GM12878 (cell line): ENCODE data around the gene CRTAP. TPM values are rescaled to one million over a fixed set of nuclear protein-coding genes. Genes with fewer than 3 reads are reported as not detected.

ENCODE experiments used
- ATAC-seq: fragments of 200-7000 bp; cut with Tn5 transposase; 3 replicates; pipeline ENCODE4 v1.9.1; 2020; ENCODE audit warnings: mild to moderate bottlenecking, moderate library complexity
- BruUV-seq: library from RNA; stranded (reverse); fragments of 400-500 nt; replicated peaks from 2 replicates; lab custom pipeline; 2021; lab: Mats Ljungman, UMichigan
- CTCF ChIA-PET: fragments of 300-600 bp; sonication (Branson Sonifier 250); formaldehyde crosslinking; extraction: SDS; loops from one replicate; lab custom pipeline; 2021; ENCODE audit warnings: inconsistent platforms; lab: Yijun Ruan, JAX
- POLR2A ChIA-PET: fragments of 350-600 bp; formaldehyde crosslinking; extraction: SDS; loops from one replicate; lab custom pipeline; 2021; ENCODE audit warnings: inconsistent platforms; lab: Charles Lee
- RAD21 ChIA-PET: fragments of 300-600 bp; sonication (Branson Sonifier 250); formaldehyde crosslinking; loops from one replicate; lab custom pipeline; 2023; ENCODE audit warnings: antibody characterized with exemption; ENCODE audit not compliant: unreplicated experiment; lab: Charles Lee
- SMC1A ChIA-PET: fragments of 300-600 bp; sonication (Branson Sonifier 250); formaldehyde crosslinking; loops from one replicate; lab custom pipeline; 2023; ENCODE audit not compliant: unreplicated experiment, uncharacterized antibody; lab: Charles Lee
- DNase-seq: peaks from one replicate; pipeline ENCODE4 v3.0.0-alpha.2; 2011; ENCODE audit warnings: low read depth, low spot score
- FAIRE-seq: peaks from 3 replicates; lab custom pipeline; 2011; peaks lifted over from hg19 to GRCh38; lab: Jason Lieb, UNC
- H2AFZ ChIP-seq: 2 replicates; pipeline ENCODE4 v1.6.0; 2011; ENCODE audit warnings: low read depth, low read length, control low read depth; ENCODE audit not compliant: control insufficient read depth
- H3K27ac ChIP-seq: 2 replicates; pipeline ENCODE4 v1.5.1; 2011; ENCODE audit warnings: control low read depth; ENCODE audit not compliant: control insufficient read depth, insufficient read depth
- H3K27me3 ChIP-seq, 2 experiments: replicated peaks in 1 of 2; 2 replicates each; pipeline versions ENCODE4 v1.6.0 to v1.6.1; 2011; ENCODE audit warnings: low read length in 1 of 2; ENCODE audit not compliant: control insufficient read depth in 2 of 2, insufficient read depth in 2 of 2
- H3K36me3 ChIP-seq, 2 experiments: 2 replicates each; pipeline ENCODE4 v1.5.1; 2011; ENCODE audit warnings: low read length in 1 of 2; ENCODE audit not compliant: control insufficient read depth in 2 of 2, insufficient read depth in 2 of 2
- H3K4me1 ChIP-seq: 2 replicates; pipeline ENCODE4 v1.6.1; 2011; ENCODE audit warnings: mild to moderate bottlenecking, low read length, moderate library complexity, mixed read lengths; ENCODE audit not compliant: control insufficient read depth, insufficient read depth
- H3K4me2 ChIP-seq: 2 replicates; pipeline ENCODE4 v1.6.0; 2011; ENCODE audit warnings: control low read depth; ENCODE audit not compliant: control insufficient read depth, insufficient read depth
- H3K4me3 ChIP-seq: fragments of 200-600 bp; sonication (generic); 2 replicates; pipeline ENCODE4 v1.5.1; 2016
- H3K79me2 ChIP-seq: 2 replicates; pipeline ENCODE4 v1.6.0; 2011; ENCODE audit warnings: low read length; ENCODE audit not compliant: control insufficient read depth, insufficient read depth
- H3K9ac ChIP-seq: 2 replicates; pipeline ENCODE4 v1.8.0; 2011; ENCODE audit warnings: low read length, control low read depth, mixed read lengths; ENCODE audit not compliant: control insufficient read depth, insufficient read depth
- H3K9me3 ChIP-seq: replicated peaks from 3 replicates; pipeline ENCODE4 v1.5.1; 2011; ENCODE audit warnings: mild to moderate bottlenecking, low read length; ENCODE audit not compliant: control insufficient read depth, insufficient read depth
- H4K20me1 ChIP-seq: 2 replicates; pipeline ENCODE4 v1.6.0; 2011; ENCODE audit not compliant: control insufficient read depth, insufficient read depth
- ATF3 ChIP-seq: IDR thresholded peaks from 2 replicates; pipeline ENCODE4 v1.6.1; 2011; ENCODE audit warnings: low read depth, mild to moderate bottlenecking, low read length, moderate library complexity, borderline replicate concordance; ENCODE audit errors: extremely low read depth
- EP300 ChIP-seq, 2 experiments: fragments of 150-350 bp in 1 of 2; IDR thresholded peaks; 2 replicates each; pipeline ENCODE4 v1.6.1; 2011 to 2012; ENCODE audit warnings: low read depth in 2 of 2, low read length in 2 of 2, borderline replicate concordance in 1 of 2, improper control_type of control experiment in 1 of 2, inconsistent platforms in 1 of 2; ENCODE audit not compliant: control insufficient read depth in 1 of 2
- FOXM1 ChIP-seq: IDR thresholded peaks from 2 replicates; pipeline ENCODE4 v1.6.1; 2012; ENCODE audit warnings: low read depth, mild to moderate bottlenecking, inconsistent platforms, low read length, moderate library complexity
- IRF5 ChIP-seq: fragments of 450-650 bp; IDR thresholded peaks from 2 replicates; pipeline ENCODE4 v1.6.1; 2017; ENCODE audit warnings: borderline replicate concordance
- JUNB ChIP-seq: IDR thresholded peaks from 2 replicates; pipeline ENCODE4 v1.6.1; 2016; ENCODE audit warnings: antibody characterized with exemption, mild to moderate bottlenecking
- KAT2A ChIP-seq: conservative IDR thresholded peaks from 2 replicates; pipeline ENCODE4 v1.6.1; 2011; ENCODE audit warnings: low read depth, low read length; ENCODE audit not compliant: control insufficient read depth
- NFIC ChIP-seq: IDR thresholded peaks from 2 replicates; pipeline ENCODE4 v1.6.1; 2012; ENCODE audit warnings: low read depth, mild to moderate bottlenecking, inconsistent platforms, low read length, moderate library complexity
- RBBP5 ChIP-seq: fragments of 200-600 bp; sonication (generic); conservative IDR thresholded peaks from 2 replicates; pipeline ENCODE4 v1.6.1; 2016
- RUNX3 ChIP-seq: IDR thresholded peaks from 2 replicates; pipeline ENCODE4 v1.6.1; 2012; ENCODE audit warnings: low read length, inconsistent platforms
- SIX5 ChIP-seq: IDR thresholded peaks from 2 replicates; pipeline ENCODE4 v1.6.1; 2011; ENCODE audit warnings: mild to moderate bottlenecking, low read depth, low read length, moderate library complexity; ENCODE audit not compliant: severe bottlenecking
- SMAD5 ChIP-seq: IDR thresholded peaks from 2 replicates; pipeline ENCODE4 v1.6.1; 2016; ENCODE audit warnings: antibody characterized with exemption, low read depth
- SMC3 ChIP-seq: IDR thresholded peaks from 2 replicates; pipeline ENCODE4 v1.6.1; 2011; ENCODE audit warnings: low read length, improper control_type of control experiment, borderline replicate concordance
- SREBF2 ChIP-seq: IDR thresholded peaks from 2 replicates; pipeline ENCODE4 v1.6.1; 2012; ENCODE audit warnings: mild to moderate bottlenecking, low read length
- SUPT20H ChIP-seq: IDR thresholded peaks from 2 replicates; pipeline ENCODE4 v1.6.1; 2011; ENCODE audit warnings: low read depth, mild to moderate bottlenecking, low read length, moderate library complexity, borderline replicate concordance; ENCODE audit not compliant: control insufficient read depth
- USF2 ChIP-seq: IDR thresholded peaks from 2 replicates; pipeline ENCODE4 v1.6.1; 2011; ENCODE audit warnings: low read depth, low read length, improper control_type of control experiment, borderline replicate concordance
- ZBED1 ChIP-seq: IDR thresholded peaks from 2 replicates; pipeline ENCODE4 v1.6.1; 2016; ENCODE audit warnings: borderline replicate concordance
- WGBS: methylation state at CpG from one replicate; pipeline ENCODE4 v1.1.6; 2016; ENCODE audit warnings: low lambda C conversion rate; ENCODE audit not compliant: insufficient replicate concordance, insufficient coverage; ENCODE audit errors: missing lambda C conversion rate; 5-methylcytosine and 5-hydroxymethylcytosine counted together
- in situ Hi-C: fragments of 300-500 bp; cut with MboI; formaldehyde crosslinking; loops from 9 replicates; pipeline ENCODE4 v1.14.3; 2018; ENCODE audit warnings: mixed read lengths
- intact Hi-C: fragments of 100-400 bp; cut with micrococcal nuclease; formaldehyde crosslinking; loops from one replicate; pipeline ENCODE4 v1.14.2; 2022; ENCODE audit not compliant: unreplicated experiment
- polyA plus RNA-seq, 11 experiments: library from polyadenylated mRNA; depleted of rRNA in 4 of 11; unstranded in 6 of 11; stranded (reverse) in 5 of 11; fragments of >200 nt; fragmentation: Nextera tagmentation in 4 of 11; fragmentation: Illumina TruSeq in 1 of 11; extraction: Ambion mirVana in 4 of 11; extraction: Trizol in 1 of 11; gene quantifications; 1 replicate in 1 of 11; 2 replicates in 10 of 11; pipeline versions ENCODE4 v1.2.1 to v1.2.3, GENCODE V29; 2011 to 2016; ENCODE audit warnings: inconsistent platforms in 2 of 11, missing spikeins in 2 of 11, low read depth in 1 of 11
- total RNA-seq, 4 experiments: library from RNA; depleted of rRNA in 3 of 4; stranded (reverse); fragments of >200 nt in 3 of 4; fragmentation: Illumina TruSeq in 1 of 4; extraction: Trizol in 1 of 4; gene quantifications; 2 replicates each; pipeline versions ENCODE4 v1.2.1 to v1.2.3, GENCODE V29; 2013 to 2021

The CRTAP gene
- total and polyA plus RNA-seq, 10 of the 15 experiments (the other 5 are each of a cell fraction or from before 2014, with no cell fraction given) = 6.0 to 42.3 (median 23.3) TPM

GRCh38 chr3:33122991-33123390, 9.2 kb downstream of the CRTAP start:
- ChIA-PET SMC1A (interaction anchor here (0.7 kb wide), 1 partner anchor 678 kb away, joined by 3 read pairs; no protein-coding TSS in a partner anchor), POLR2A (no interaction called here), CTCF (interaction anchor here (0.7 to 2.5 kb wide), 2 partner anchors 9 to 664 kb away, joined by 8 to 16 read pairs; no protein-coding TSS in a partner anchor), RAD21 (no interaction called here)
- no peak for ATAC-seq
- no TSS peak for BruUV-seq
- no peaks in the 10 kb centered on the region for H3K4me1 ChIP-seq
- H4K20me1 ChIP-seq = no peaks in the 10 kb centered on the region
- H3K4me2 ChIP-seq = no peak overlapping the region
- no peak for DNase-seq
- no peaks in the 10 kb centered on the region for H3K9me3 ChIP-seq
- in situ Hi-C loops (no loop called here), intact Hi-C loops (no loop called here)
- H3K36me3 ChIP-seq = no peaks in the 10 kb centered on the region
- H3K27ac ChIP-seq = no peak overlapping the region
- H3K9ac ChIP-seq = no peak overlapping the region
- H3K27me3 ChIP-seq = no peaks in the 10 kb centered on the region
- no peak for FAIRE-seq
- WGBS = 87% methylated on average over 5 of the region's 5 CpGs
- TF ChIP-seq IRF5 (no peak), KAT2A (no peak), JUNB (no peak), SMAD5 (no peak), SUPT20H (no peak)
- H3K4me3 ChIP-seq = no peak overlapping the region
- no peak overlapping the region for H2AFZ ChIP-seq
- no peaks in the 10 kb centered on the region for H3K79me2 ChIP-seq

- Histone ChIP-seq H3K79me2 (no peaks in the 10 kb centered on the region), H4K20me1 (no peaks in the 10 kb centered on the region), H3K9ac (no peak overlapping the region), H3K27ac (no peak overlapping the region), H3K4me1 (no peaks in the 10 kb centered on the region), H3K9me3 (no peaks in the 10 kb centered on the region), H3K36me3 (no peaks in the 10 kb centered on the region), H3K4me2 (no peak overlapping the region), H3K4me3 (no peak overlapping the region), H3K27me3 (no peaks in the 10 kb centered on the region), H2AFZ (no peak overlapping the region)
- RAD21 ChIA-PET = no interaction called here
- 53% methylated on average over 1 of the region's 1 CpG for WGBS
- DNase-seq (no peak), FAIRE-seq (no peak), ATAC-seq (no peak)
- SMC1A ChIA-PET = interaction anchor here (0.9 kb wide), 1 partner anchor 248 kb away, joined by 3 read pairs; no protein-coding TSS in a partner anchor
- in situ Hi-C loops (no loop called here), intact Hi-C loops (loop anchor here (5.0 kb wide), 1 partner anchor 177 kb away; no protein-coding TSS in a partner anchor)
- no TSS peak for BruUV-seq
- POLR2A ChIA-PET = interaction anchor here (0.7 kb wide), 1 partner anchor 248 kb away, joined by 11 read pairs; no protein-coding TSS in a partner anchor
- CTCF ChIA-PET = interaction anchor here (1.2 to 2.0 kb wide), 4 partner anchors 11 to 248 kb away, joined by 3 to 10 read pairs (median 3); no protein-coding TSS in a partner anchor
- no peak for TF ChIP-seq SMC3
- no peak for TF ChIP-seq SREBF2
- no peak for TF ChIP-seq SIX5
- TF ChIP-seq ATF3 = no peak
- no peak for TF ChIP-seq RBBP5
- TF ChIP-seq ZBED1 = no peak
- no peak for TF ChIP-seq NFIC
- no peak for TF ChIP-seq RUNX3
- TF ChIP-seq FOXM1 = no peak
- no peak for TF ChIP-seq SUPT20H
- no peak for TF ChIP-seq USF2
- no peak for TF ChIP-seq EP300 (IDR thresholded peaks at IDR 0.05; ENCODE audit: borderline replicate concordance in 1 of 2, control insufficient read depth in 1 of 2, low read depth in 2 of 2, low read length in 2 of 2)
Measured at GRCh38 chr3:33124638-33125037, 10.8 kb downstream of the CRTAP start.
